Chondrocyte (in vitro differentiated cells): ENCODE data around the gene SCYL3. TPM values are rescaled to one million over a fixed set of nuclear protein-coding genes. Genes with fewer than 3 reads are reported as not detected.

Experiments
- DNase-seq: peaks from one replicate; pipeline ENCODE4 v3.0.0; 2021; ENCODE audit warnings: mixed read lengths, low spot score
- H3K27ac Mint-ChIP-seq: one replicate; pipeline ENCODE4 v1.8.0; 2021; ENCODE audit warnings: mild to moderate bottlenecking, moderate library complexity, mixed read lengths; ENCODE audit not compliant: unreplicated experiment
- H3K27me3 Mint-ChIP-seq: 2 replicates; pipeline ENCODE4 v1.8.0; 2021; ENCODE audit warnings: low read depth, mixed read lengths
- H3K36me3 Mint-ChIP-seq: 2 replicates; pipeline ENCODE4 v1.8.0; 2021; ENCODE audit warnings: low read depth, mixed read lengths
- H3K4me1 Mint-ChIP-seq: 2 replicates; pipeline ENCODE4 v1.8.0; 2021; ENCODE audit warnings: low read depth, mild to moderate bottlenecking, mixed read lengths
- H3K4me3 Mint-ChIP-seq: one replicate; pipeline ENCODE4 v1.8.0; 2021; ENCODE audit warnings: mild to moderate bottlenecking, moderate library complexity, mixed read lengths; ENCODE audit not compliant: unreplicated experiment
- H3K9me3 Mint-ChIP-seq: 2 replicates; pipeline ENCODE4 v1.8.0; 2021; ENCODE audit warnings: low read depth, mixed read lengths
- total RNA-seq: library from RNA; stranded (reverse); gene quantifications from 3 replicates; pipeline ENCODE4 v1.2.1, GENCODE V29; 2021
- TF ChIP-seq, protein P1 (sequence below): fragments of 200-600 bp; sonication (generic); IDR thresholded peaks from 2 replicates; pipeline ENCODE4 v1.5.0; 2021; ENCODE audit warnings: antibody characterized with exemption, mild to moderate bottlenecking, moderate library complexity

SCYL3 gene
- total RNA-seq, 1 donor from 2014 or later = 6.3 TPM

GRCh38 chr1:169829671-169830070 lies 64.0 kb downstream of the SCYL3 start:
- DNase-seq = no peak
- Mint-ChIP-seq H3K4me1 (no peaks in the 10 kb centered on the region), H3K27me3 (no peaks in the 10 kb centered on the region), H3K27ac (no peak overlapping the region), H3K4me3 (no peak overlapping the region), H3K9me3 (no peaks in the 10 kb centered on the region), H3K36me3 (peaks cover 11% of the 10 kb centered on the region)
- TF ChIP-seq, protein P1, sequence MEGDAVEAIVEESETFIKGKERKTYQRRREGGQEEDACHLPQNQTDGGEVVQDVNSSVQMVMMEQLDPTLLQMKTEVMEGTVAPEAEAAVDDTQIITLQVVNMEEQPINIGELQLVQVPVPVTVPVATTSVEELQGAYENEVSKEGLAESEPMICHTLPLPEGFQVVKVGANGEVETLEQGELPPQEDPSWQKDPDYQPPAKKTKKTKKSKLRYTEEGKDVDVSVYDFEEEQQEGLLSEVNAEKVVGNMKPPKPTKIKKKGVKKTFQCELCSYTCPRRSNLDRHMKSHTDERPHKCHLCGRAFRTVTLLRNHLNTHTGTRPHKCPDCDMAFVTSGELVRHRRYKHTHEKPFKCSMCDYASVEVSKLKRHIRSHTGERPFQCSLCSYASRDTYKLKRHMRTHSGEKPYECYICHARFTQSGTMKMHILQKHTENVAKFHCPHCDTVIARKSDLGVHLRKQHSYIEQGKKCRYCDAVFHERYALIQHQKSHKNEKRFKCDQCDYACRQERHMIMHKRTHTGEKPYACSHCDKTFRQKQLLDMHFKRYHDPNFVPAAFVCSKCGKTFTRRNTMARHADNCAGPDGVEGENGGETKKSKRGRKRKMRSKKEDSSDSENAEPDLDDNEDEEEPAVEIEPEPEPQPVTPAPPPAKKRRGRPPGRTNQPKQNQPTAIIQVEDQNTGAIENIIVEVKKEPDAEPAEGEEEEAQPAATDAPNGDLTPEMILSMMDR = no peak

- TF ChIP-seq, protein P1 = no peak
- H3K36me3 Mint-ChIP-seq = peaks cover 10% of the 10 kb centered on the region
- H3K9me3 Mint-ChIP-seq = no peaks in the 10 kb centered on the region
- H3K4me1 Mint-ChIP-seq = no peaks in the 10 kb centered on the region
- no peak overlapping the region for H3K27ac Mint-ChIP-seq
- H3K4me3 Mint-ChIP-seq = no peak overlapping the region
- no peaks in the 10 kb centered on the region for H3K27me3 Mint-ChIP-seq
- DNase-seq = no peak
These were observed 69.5 kb downstream of the SCYL3 start for GRCh38 chr1:169824153-169824552.

DNA sequence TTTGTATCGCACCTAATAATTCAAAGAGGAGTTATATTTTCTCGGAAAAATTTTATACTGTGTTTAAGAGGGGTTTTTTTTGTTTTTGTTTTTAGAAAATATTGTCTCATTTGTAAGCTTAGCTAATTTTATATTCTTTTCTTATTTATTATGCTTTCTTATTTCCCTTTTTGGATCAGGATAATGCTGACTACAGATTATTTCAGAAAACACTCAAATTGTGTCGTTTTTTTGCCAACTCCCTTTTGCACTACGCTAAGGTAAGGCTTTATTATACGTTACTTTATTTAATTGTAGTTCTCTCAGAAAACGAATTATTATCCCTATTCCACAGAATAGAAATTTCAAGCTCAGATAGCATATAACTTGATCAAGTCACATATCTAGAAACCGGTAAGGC lies 72.2 kb downstream of the SCYL3 start:
- TF ChIP-seq, protein P1 = no peak
- Mint-ChIP-seq H3K27me3 (no peaks in the 10 kb centered on the region), H3K36me3 (peaks cover 6% of the 10 kb centered on the region), H3K9me3 (no peaks in the 10 kb centered on the region), H3K4me3 (no peak overlapping the region), H3K27ac (no peak overlapping the region), H3K4me1 (no peaks in the 10 kb centered on the region)
- no peak for DNase-seq

DNA sequence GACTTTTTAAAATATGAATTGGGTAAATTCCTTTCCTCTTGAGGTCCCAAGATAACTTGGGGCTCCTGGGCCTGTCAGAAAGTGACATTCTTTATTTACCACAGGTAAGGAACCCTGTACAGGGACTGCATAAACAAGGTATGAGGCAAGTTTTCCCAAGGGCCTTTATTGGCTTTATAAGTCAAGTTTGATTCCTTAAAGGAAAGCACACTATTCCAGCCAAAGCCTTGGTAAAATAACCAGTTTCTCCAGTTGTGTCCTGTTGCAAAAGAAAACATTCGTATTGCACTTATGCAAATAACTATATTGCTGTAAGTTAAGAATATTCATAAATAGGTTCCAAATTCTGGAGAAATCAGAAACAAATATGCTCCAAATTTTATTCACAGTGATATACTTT lies 77.1 kb downstream of the SCYL3 start:
- no peaks in the 10 kb centered on the region for H3K4me1 Mint-ChIP-seq
- H3K4me3 Mint-ChIP-seq = no peak overlapping the region
- TF ChIP-seq, protein P1 = no peak
- H3K27me3 Mint-ChIP-seq = no peaks in the 10 kb centered on the region
- no peaks in the 10 kb centered on the region for H3K9me3 Mint-ChIP-seq
- no peak for DNase-seq
- H3K36me3 Mint-ChIP-seq = no peaks in the 10 kb centered on the region
- no peak overlapping the region for H3K27ac Mint-ChIP-seq

- no peak for DNase-seq
- no peak overlapping the region for H3K27ac Mint-ChIP-seq
These were observed 79.4 kb downstream of the SCYL3 start for GRCh38 chr1:169814265-169814664.

More at GRCh38 chr1:169814265-169814664, 79.4 kb downstream of the SCYL3 start:
- TF ChIP-seq, protein P1 = no peak
- H3K9me3 Mint-ChIP-seq = no peaks in the 10 kb centered on the region
- H3K4me3 Mint-ChIP-seq = no peak overlapping the region
- H3K36me3 Mint-ChIP-seq = no peaks in the 10 kb centered on the region
- H3K4me1 Mint-ChIP-seq = no peaks in the 10 kb centered on the region
- no peaks in the 10 kb centered on the region for H3K27me3 Mint-ChIP-seq
